ENCODE results near the gene KCTD16. TPM values are rescaled to one million over a fixed set of nuclear protein-coding genes. Genes with fewer than 3 reads are reported as not detected.

Gene KCTD16
- total RNA-seq, 2 donors from 2014 or later: 0.14 to 0.62 TPM

DNA sequence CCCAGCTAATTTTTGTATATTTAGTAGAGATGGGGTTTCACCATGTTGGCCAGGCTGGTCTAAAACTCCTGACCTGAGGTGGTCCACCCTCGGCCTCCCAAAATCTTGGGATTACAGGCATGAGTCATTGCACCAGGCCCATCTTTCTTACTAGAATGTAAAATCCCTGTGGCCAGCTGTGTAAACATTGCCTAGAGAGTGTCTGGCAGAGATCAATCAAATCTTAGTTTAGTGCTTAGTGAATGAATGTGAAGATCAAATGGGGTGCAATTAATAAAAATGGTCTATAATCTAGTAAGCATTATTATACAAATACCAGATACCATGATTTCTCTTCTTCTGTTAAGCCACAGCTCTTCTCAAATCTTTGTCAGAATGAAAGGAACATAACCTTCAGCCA lies 289.9 kb downstream of the KCTD16 start:
- H3K36me3 ChIP-seq: no peaks in the 10 kb centered on the region
- H3K4me3 ChIP-seq: no peak overlapping the region
- no peak for TF ChIP-seq POLR2AphosphoS5 (IDR thresholded peaks at IDR 0.05)
- TF ChIP-seq, protein P1, sequence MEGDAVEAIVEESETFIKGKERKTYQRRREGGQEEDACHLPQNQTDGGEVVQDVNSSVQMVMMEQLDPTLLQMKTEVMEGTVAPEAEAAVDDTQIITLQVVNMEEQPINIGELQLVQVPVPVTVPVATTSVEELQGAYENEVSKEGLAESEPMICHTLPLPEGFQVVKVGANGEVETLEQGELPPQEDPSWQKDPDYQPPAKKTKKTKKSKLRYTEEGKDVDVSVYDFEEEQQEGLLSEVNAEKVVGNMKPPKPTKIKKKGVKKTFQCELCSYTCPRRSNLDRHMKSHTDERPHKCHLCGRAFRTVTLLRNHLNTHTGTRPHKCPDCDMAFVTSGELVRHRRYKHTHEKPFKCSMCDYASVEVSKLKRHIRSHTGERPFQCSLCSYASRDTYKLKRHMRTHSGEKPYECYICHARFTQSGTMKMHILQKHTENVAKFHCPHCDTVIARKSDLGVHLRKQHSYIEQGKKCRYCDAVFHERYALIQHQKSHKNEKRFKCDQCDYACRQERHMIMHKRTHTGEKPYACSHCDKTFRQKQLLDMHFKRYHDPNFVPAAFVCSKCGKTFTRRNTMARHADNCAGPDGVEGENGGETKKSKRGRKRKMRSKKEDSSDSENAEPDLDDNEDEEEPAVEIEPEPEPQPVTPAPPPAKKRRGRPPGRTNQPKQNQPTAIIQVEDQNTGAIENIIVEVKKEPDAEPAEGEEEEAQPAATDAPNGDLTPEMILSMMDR (IDR thresholded peaks at IDR 0.05): no peak
- TF ChIP-seq POLR2A (IDR thresholded peaks at IDR 0.05): no peak
- H3K9me3 ChIP-seq: no peaks in the 10 kb centered on the region
- H3K4me1 ChIP-seq (replicated peaks): no peaks in the 10 kb centered on the region
- H3K27me3 ChIP-seq (replicated peaks; ENCODE audit: insufficient read depth): no peaks in the 10 kb centered on the region
- no peak overlapping the region for H3K27ac ChIP-seq
- intact Hi-C loops (cut with DNase I): no loop called here
- DNase-seq (ENCODE audit: low spot score): no peak
- WGBS: 67% methylated on average over 1 of the region's 1 CpG

DNA sequence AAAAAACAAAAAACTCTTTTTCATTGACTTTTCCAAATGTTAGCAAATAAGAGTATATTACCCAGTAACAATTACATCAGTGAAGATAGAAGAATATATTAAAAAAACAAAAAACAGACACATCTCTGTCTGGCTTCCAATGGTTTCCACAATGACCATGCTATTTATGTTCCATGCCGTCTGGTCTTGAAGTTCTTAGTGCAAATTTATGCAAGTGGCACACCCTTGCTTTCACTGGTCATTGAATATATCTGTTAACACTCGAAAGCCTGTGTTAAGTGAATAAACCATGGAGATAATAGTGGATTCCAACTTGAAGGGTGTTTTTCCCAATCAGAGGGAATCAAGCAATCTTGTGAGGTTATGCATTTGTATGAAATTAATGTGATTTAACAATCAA lies 291.9 kb downstream of the KCTD16 start:
- no peaks in the 10 kb centered on the region for H3K36me3 ChIP-seq
- no peak overlapping the region for H3K27ac ChIP-seq
- no peak for TF ChIP-seq POLR2A (IDR thresholded peaks at IDR 0.05)
- intact Hi-C loops (cut with DNase I): no loop called here
- H3K4me1 ChIP-seq (replicated peaks): no peaks in the 10 kb centered on the region
- WGBS: 83% methylated on average over 2 of the region's 2 CpGs
- no peaks in the 10 kb centered on the region for H3K27me3 ChIP-seq (replicated peaks; ENCODE audit: insufficient read depth)
- H3K4me3 ChIP-seq: no peak overlapping the region
- DNase-seq (ENCODE audit: low spot score): no peak
- H3K9me3 ChIP-seq: no peaks in the 10 kb centered on the region

DNA sequence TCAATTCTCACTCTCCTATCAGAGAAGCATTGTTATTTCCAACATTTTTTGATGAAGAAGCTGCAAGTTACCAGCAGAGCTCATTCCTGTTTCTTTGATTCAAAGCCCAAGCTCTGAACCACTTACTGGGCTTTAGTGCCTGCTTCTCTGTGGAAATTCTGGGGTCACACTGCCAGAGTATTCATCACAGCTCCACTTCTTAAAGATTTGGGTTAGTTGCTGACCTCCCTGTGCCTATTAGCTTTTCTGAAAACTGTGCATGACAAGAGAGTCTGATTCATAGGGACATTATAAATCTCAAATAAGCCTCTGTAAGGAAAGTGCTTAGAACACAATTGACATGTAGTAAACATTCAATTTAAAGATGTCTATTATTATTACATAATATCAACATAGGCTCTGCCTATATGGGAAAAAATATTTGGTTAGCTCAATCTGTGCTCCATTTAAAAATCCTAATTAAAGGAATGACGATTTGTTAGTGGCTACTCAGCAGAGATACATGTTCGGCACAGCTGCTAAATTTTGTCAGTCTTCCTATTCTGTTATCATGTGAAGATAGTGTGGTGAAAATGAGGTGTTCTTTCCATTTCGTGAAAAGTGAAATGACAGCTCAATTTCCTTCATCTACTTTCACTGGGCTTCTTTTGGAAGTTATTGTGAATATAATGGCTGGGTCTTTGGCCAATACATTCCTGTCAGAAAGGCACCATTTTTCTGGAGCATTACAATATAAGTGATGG lies 293.0 kb downstream of the KCTD16 start:
- Histone ChIP-seq H3K27me3 (replicated peaks; ENCODE audit: insufficient read depth) (no peaks in the 10 kb centered on the region), H3K4me1 (replicated peaks) (no peaks in the 10 kb centered on the region), H3K36me3 (no peaks in the 10 kb centered on the region), H3K27ac (no peak overlapping the region), H3K4me3 (no peak overlapping the region), H3K9me3 (no peaks in the 10 kb centered on the region)
- 78% methylated on average over 3 of the region's 3 CpGs for WGBS
- TF ChIP-seq POLR2AphosphoS5 (IDR thresholded peaks at IDR 0.05) (no peak), POLR2A (IDR thresholded peaks at IDR 0.05) (no peak)
- TF ChIP-seq, protein P1 (IDR thresholded peaks at IDR 0.05): no peak
- DNase-seq (ENCODE audit: low spot score): no peak
- intact Hi-C loops (cut with DNase I): no loop called here

DNA sequence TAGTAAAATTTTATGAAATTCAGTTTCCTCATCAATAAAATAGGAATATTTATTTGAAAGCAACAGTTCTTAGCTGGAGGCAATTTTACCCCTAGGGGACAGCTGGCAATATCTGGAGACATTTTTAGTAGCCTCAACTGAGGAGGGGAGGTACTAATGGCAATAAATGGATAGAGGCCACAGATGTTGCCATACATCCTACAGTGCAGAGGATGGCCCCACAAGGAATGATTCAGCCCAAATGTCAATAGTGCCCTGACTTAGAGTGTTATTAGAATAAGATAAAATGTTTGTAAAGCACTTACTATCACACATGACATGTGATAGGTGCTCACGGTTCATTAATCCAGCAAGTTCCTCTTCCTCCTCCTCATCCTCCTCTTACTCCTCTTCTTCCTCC lies 293.6 kb downstream of the KCTD16 start:
- Histone ChIP-seq H3K4me1 (replicated peaks) (no peaks in the 10 kb centered on the region), H3K27me3 (replicated peaks; ENCODE audit: insufficient read depth) (no peaks in the 10 kb centered on the region), H3K27ac (no peak overlapping the region), H3K9me3 (no peaks in the 10 kb centered on the region), H3K36me3 (no peaks in the 10 kb centered on the region), H3K4me3 (no peak overlapping the region)
- DNase-seq (ENCODE audit: low spot score): no peak
- WGBS: 81% methylated on average over 1 of the region's 1 CpG
- no peak for TF ChIP-seq POLR2A (IDR thresholded peaks at IDR 0.05)
- intact Hi-C loops (cut with DNase I): no loop called here

DNA sequence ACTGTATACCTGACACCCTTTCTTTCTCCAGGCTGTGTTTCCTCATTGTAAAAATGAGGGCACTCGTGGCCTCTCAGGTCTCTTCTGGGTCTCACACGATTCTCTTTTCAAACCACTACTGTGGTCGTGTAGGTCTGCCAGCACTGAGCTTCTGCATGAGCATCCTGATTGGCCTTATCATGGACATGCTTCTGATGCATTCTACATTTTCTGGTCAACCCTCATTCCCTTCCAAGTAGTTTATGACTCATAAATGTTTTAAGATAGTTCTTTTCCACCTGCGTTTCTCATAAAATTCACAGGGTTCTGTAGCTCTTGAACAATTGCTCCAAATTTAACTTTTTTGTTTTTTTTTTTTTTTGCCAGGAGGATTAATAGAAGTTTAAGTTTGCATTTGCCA lies 294.8 kb downstream of the KCTD16 start:
- Histone ChIP-seq H3K27me3 (replicated peaks; ENCODE audit: insufficient read depth) (no peaks in the 10 kb centered on the region), H3K27ac (no peak overlapping the region), H3K4me1 (replicated peaks) (no peaks in the 10 kb centered on the region), H3K4me3 (no peak overlapping the region), H3K36me3 (no peaks in the 10 kb centered on the region), H3K9me3 (no peaks in the 10 kb centered on the region)
- no peak for DNase-seq (ENCODE audit: low spot score)
- 66% methylated on average over 4 of the region's 4 CpGs for WGBS
- intact Hi-C loops (cut with DNase I): no loop called here
- TF ChIP-seq POLR2A (IDR thresholded peaks at IDR 0.05): no peak
- no peak for TF ChIP-seq POLR2AphosphoS5 (IDR thresholded peaks at IDR 0.05)
- TF ChIP-seq, protein P1 (IDR thresholded peaks at IDR 0.05): no peak

DNA sequence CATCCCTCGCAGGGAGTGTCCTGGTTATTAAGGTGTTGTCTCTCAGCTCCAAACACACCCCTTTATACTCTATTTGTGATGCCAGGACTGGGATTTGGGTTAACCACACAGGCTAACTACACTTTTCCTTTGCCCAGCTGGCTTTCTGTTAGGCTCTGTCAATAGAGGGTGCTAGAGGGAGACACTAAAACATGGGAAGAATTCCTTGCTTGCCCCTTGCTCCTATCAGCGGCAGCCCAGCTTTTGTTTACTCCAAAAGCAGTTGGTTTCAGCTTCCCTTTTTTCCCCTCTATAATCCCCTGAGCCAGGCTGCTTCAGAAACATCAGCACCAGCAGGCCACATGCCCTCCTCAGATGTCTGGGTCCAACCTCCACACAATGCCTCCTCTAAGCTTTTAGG lies 297.1 kb downstream of the KCTD16 start:
- H3K27ac ChIP-seq: no peak overlapping the region
- no peaks in the 10 kb centered on the region for H3K9me3 ChIP-seq
- H3K4me1 ChIP-seq (replicated peaks): no peaks in the 10 kb centered on the region
- DNase-seq (ENCODE audit: low spot score): peak; percentile 6
- intact Hi-C loops (cut with DNase I): no loop called here
- no peaks in the 10 kb centered on the region for H3K27me3 ChIP-seq (replicated peaks; ENCODE audit: insufficient read depth)
- 49% methylated on average over 2 of the region's 2 CpGs for WGBS
- TF ChIP-seq POLR2AphosphoS5 (IDR thresholded peaks at IDR 0.05) (no peak), POLR2A (IDR thresholded peaks at IDR 0.05) (no peak)
- TF ChIP-seq, protein P1 (IDR thresholded peaks at IDR 0.05): peak in 2 of 4 experiments; percentile 15
- no peak overlapping the region for H3K4me3 ChIP-seq
- H3K36me3 ChIP-seq: no peaks in the 10 kb centered on the region

Data from prostate gland (tissue), 2 donors.